ACHN (cell line): ENCODE data around the gene HPGD.
"Not testable (repeated sequence)": the region's sequence is repeated elsewhere in the genome, so short reads cannot be mapped to it uniquely, and the experiment has no call there.

Experiments used
- DNase-seq: peaks from one replicate; pipeline ENCODE4 v3.0.0-alpha.2; 2015
- in situ Hi-C: cut with HindIII; loops from 2 replicates; pipeline ENCODE4 v1.10.0; 2017; ENCODE audit warnings: low sequenced_read_pairs, low pct_ligation_motif_present, low pct_unique_long_range_greater_than_20kb

Gene HPGD

GRCh38 chr4:174490451-174490961, 31.8 kb downstream of the HPGD start:
- DNase-seq: peak; percentile 22
- in situ Hi-C loops: no loop called here

- DNase-seq, in situ Hi-C loops: not testable (repeated sequence)
Measured at GRCh38 chr4:174488368-174488767, 33.9 kb downstream of the HPGD start.

GRCh38 chr4:174485025-174485424, 37.3 kb downstream of the HPGD start:
- DNase-seq: no peak
- in situ Hi-C loops: no loop called here

- in situ Hi-C loops: no loop called here
- peak; percentile 2 for DNase-seq
Measured at GRCh38 chr4:174483792-174484191, 38.5 kb downstream of the HPGD start.

GRCh38 chr4:174479140-174479539, 43.1 kb downstream of the HPGD start:
- in situ Hi-C loops: no loop called here
- DNase-seq: no peak

GRCh38 chr4:174475528-174475927, 46.8 kb downstream of the HPGD start:
- DNase-seq: no peak
- in situ Hi-C loops: no loop called here

- in situ Hi-C loops: no loop called here
- no peak for DNase-seq
Measured at GRCh38 chr4:174474457-174475075, 47.7 kb downstream of the HPGD start.

- DNase-seq: no peak
- in situ Hi-C loops: no loop called here
Measured at GRCh38 chr4:174467107-174467506, 55.2 kb downstream of the HPGD start.

GRCh38 chr4:174464949-174465348, 57.3 kb downstream of the HPGD start:
- in situ Hi-C loops: no loop called here
- no peak for DNase-seq

- in situ Hi-C loops: no loop called here
- DNase-seq: no peak
Measured at GRCh38 chr4:174461466-174462106, 60.7 kb downstream of the HPGD start.

- in situ Hi-C loops: no loop called here
- DNase-seq: no peak
Measured at GRCh38 chr4:174460684-174461083, 61.6 kb downstream of the HPGD start.

GRCh38 chr4:174457468-174457867, 64.8 kb downstream of the HPGD start:
- in situ Hi-C loops: no loop called here

GRCh38 chr4:174454815-174455473, 67.3 kb downstream of the HPGD start:
- DNase-seq: no peak
- in situ Hi-C loops: no loop called here

More at GRCh38 chr4:174457468-174457867, 64.8 kb downstream of the HPGD start:
- DNase-seq: no peak

GRCh38 chr4:174451718-174452296, 70.5 kb downstream of the HPGD start:
- DNase-seq: no peak

GRCh38 chr4:174450786-174451125, 71.5 kb downstream of the HPGD start:
- in situ Hi-C loops: no loop called here
- no peak for DNase-seq

More at GRCh38 chr4:174451718-174452296, 70.5 kb downstream of the HPGD start:
- in situ Hi-C loops: no loop called here

GRCh38 chr4:174449944-174450785, 72.1 kb downstream of the HPGD start:
- no peak for DNase-seq
- in situ Hi-C loops: no loop called here

GRCh38 chr4:174449152-174449551, 73.1 kb downstream of the HPGD start:
- DNase-seq: no peak
- in situ Hi-C loops: no loop called here

- in situ Hi-C loops: no loop called here
- no peak for DNase-seq
Measured at GRCh38 chr4:174444390-174444789, 77.9 kb downstream of the HPGD start.
